COLO668 (cell line): ENCODE results near the gene BTBD17.
A peak's percentile ranks its signal among the peaks of the same experiment; 100 is the strongest.

Experiments
- DNase-seq: peaks from one replicate; lab custom pipeline; 2025; ENCODE audit not compliant: unreplicated experiment; lab: John Stamatoyannopoulos, UW

BTBD17 gene

DNA sequence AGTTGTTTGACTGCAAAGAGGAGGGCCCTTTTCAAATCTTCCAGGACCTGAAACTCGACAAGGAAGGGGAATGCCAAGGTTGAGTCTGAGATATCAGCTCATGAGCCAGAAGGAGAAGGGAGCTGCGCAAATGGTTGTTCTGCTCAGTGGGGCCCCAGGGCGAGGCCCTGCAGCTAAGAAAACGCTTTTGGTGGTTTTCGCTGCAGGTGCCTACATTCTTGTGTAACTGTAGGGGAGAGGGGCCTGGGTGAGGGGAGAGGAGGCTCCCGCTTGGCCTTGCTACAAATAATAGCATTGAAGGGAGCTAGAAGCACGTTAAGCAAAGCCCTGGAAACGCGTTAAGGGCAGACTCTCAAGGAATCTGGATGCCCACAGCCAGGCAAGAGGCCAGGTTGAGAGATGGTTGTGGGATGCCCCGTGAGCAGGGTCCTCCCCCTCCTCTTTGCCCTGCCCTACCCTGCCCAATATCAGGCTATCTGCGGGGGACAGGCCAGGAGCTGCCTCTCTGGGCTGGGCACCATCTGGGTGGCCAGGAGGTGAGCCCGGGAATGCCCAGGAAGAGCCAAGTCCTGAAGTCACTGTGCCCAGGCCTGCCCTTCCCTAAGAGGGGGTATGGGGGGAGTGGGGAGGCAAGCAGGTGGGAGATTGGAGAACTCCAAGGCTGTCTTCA is 27.6 kb upstream of the BTBD17 start:
- no peak for DNase-seq

DNA sequence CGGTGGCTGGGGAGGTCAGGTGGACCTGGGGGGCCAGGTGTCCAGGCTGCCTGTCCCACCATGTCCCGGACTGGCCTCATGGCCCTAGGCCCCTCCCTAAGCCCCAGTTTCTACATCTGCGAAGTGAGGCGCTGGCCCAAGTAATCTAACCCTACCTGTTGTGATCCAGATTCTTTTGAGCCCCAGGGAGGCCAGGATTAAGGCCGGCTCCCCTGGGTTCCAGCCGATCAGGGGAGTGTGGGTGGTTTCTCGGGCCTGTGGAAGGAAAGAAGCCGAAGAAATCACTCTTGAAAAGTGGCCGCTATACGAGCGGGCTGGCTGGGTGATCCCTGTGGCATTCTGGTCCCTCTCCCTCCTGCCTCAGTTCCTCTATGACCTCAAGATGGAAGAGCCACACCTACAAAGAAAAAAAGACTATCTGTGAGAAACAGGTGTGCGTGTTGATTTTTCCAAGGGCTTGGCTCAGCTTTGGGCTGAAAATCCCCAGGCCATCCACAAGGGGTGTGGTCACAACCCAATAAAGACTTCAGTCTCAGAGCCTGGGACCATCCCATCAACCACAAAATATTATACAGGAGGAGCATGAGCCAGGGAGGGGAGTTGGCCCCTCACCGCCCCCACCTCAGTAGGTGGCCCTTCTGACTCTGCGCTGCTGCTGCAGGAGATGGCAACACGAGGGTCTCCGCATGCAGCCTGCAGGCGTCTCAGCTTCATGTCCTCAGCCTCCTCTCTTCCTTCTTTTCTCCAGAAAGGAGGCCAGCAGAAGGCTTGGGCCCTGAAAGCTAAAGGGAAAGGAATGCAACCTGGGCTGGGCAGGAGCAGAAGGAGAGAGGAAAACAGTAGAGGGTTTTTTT is 25.9 kb upstream of the BTBD17 start:
- DNase-seq: no peak

DNA sequence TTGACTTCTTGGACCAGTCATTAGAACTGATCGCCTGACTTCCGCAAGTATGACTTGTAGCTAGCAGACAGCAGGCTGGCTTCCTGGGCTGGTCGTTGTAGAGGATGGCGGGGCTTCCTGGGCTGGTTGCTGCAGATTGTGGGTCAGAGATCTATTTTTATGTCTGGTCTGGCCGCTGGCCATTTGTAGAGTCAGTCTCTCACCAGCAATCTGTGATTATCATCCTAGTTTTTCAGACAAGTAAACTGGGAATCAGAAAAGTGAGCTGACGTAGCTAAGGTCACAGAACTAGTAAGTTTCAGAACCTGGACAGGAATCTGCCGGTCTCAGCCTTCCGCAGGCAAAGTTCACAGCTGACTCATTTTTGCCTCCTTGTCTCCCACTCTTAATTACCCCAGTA is 24.7 kb upstream of the BTBD17 start:
- DNase-seq: no peak

DNA sequence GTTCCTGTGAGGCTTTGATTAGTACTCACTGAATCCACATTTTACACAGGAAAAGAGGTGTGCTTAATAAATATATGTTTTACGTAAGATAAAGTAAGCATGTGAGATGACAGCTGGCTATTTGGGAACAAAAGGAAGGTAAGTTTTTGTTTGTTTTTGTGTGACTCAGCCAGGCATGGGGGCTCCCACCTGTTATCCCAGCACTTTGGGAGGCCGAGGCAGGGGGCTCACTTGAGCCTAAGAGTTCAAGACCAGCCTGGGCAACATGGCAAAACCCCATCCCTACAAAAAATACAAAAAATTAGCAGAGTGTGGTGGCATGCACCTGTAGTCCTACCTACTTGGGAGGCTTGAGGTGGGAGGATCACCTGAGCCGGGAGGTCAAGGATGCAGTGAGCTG is 23.5 kb upstream of the BTBD17 start:
- no peak for DNase-seq

DNA sequence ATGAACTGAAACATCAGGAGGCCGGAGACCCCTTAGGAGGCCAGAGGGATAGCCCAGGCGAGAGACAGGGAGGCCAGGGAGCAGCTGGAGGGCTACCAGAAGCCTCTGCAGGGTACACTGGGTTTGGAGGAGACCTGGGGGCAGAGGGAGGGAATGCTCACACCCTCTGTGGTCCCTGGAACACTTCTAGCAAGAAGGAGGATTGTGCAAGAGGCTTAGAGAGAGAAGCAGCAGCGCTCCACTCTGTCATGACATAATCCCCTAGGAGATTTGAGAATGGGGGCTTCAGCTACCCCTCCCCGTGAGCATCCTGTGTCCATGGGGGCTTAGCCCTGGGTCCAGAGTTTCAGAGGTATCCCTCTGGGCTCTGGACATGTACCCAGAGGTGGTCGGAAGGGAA is 21.5 kb upstream of the BTBD17 start:
- DNase-seq: no peak

DNA sequence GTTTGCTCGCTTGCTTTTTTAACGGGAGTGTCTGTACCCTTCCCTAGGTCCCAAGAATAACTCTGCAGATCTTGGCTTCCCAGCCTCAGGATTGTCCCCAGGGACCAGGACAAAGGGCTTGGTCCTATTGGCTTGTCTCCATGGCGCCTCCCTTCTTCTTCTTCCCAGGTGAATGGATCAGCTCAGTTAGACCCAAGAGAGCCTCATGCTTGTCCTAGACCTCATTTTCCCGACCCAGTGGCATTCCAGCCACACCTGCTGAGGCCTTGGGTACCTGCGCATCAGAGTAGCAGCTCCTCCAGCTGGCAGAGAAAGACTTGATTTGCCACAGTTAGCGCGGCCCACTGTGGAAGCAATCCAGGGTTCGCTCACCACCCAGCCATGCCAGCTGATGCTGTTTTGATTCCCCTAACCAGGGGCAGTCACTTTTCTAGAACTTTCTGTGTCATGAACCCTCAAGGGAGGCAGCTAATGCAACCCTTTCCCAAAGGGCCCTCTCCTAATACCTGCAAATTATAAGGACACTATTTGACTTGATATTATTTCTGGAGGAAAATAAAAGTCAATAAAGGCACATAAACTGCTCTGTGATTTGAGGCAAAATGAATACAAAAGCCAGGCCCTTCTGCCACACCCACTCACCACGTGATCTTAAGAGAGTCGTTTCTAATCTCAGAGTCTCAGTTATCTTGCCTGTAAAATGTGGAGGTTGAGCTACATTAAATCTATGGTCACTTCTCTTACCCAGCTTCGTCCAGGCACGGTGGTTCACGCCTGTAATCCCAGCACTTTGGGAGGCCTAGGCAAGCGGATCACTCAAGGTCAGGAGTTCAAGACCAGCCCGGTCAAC is 19.5 kb upstream of the BTBD17 start:
- DNase-seq: no peak

DNA sequence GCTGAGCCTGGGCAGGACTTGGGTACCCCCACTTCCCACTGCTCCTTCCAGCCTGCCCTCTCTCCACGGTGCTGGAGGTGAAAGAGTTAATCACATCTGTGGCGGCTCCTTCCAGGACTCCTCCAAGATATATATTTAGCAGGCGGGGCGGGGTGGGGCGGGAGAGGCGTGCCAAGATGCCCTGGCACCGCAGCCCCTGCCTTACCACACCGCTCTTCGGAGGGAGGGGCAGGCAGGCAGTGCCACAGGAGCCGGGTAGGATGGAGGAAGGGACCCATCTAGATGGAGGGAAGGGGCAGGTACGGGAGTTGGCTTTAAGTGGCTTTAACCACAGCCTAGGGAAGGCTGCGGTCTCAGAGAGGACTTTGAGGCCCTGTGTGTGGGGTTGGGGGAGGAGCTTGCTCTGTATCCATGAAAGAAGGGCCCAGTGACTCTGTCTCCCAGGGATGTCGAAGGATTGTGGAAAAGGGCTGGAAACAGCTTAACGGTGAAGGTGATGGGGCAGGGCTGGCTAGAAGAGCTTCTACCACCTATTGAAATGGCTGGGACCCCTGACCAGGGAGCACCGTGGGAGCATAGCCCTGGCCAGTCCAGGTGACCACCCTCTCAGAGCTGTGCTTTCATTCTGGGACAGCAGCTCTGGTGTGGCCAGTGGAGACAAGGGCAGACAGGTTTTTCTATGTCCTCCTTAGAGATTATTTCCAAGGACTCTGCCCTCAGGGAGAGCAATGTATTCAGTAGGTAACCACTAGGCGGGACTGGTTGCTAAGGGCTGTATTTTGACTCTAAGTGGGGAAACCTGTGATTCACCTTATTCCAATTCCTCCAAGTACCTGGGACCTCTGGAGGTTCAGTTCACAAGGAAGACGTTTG is 18.7 kb upstream of the BTBD17 start:
- DNase-seq: no peak

DNA sequence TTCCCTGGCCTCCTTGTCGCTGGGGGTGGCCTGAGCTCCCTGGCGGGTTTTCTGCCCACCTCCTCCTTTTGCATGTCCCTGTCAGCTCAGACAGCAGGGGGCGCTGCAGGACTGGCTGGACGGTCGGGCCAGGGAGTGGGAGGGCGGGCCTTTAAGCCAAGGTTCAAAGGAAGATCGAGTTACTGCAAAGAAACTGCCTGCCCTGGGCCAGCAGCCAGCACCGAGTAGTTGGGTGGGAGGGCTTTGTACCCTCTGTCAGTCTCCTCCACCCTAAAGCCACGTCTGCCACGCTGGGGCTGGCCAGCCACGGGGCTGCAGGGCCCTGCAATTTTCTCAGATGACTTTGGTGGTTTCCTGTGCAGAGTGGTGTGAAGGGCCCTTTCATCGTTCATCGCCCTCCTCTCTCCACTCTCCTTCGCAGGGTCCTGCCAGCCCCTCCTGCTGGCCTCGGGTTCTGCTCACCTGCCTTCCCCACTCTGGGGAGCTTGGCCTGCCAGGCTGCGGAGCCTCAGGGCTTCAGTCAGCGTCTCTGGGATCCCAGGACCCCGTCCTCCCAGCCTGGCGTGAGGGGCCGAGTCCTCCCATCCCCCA is 17.9 kb upstream of the BTBD17 start:
- DNase-seq: peak; percentile 80

DNA sequence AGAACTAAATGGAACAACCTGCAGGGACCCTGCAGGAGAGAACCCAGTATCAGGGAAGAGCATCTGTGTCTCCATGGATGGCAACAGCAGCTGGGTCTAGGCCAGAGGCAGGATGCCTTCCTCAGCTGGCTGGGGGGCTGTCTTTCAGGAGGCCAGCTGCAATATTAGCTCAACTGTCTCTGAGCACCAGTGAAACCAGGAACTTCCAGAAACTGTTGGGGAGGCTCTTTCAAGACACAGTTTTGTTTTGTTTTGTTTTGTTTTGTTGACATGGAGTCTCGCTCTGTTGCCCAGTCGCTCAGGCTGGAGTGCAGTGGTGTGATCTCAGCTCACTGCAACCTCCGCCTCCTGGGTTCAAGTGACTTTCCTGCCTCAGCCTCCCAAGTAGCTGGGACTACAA is 13.2 kb upstream of the BTBD17 start:
- peak; percentile 29 for DNase-seq

DNA sequence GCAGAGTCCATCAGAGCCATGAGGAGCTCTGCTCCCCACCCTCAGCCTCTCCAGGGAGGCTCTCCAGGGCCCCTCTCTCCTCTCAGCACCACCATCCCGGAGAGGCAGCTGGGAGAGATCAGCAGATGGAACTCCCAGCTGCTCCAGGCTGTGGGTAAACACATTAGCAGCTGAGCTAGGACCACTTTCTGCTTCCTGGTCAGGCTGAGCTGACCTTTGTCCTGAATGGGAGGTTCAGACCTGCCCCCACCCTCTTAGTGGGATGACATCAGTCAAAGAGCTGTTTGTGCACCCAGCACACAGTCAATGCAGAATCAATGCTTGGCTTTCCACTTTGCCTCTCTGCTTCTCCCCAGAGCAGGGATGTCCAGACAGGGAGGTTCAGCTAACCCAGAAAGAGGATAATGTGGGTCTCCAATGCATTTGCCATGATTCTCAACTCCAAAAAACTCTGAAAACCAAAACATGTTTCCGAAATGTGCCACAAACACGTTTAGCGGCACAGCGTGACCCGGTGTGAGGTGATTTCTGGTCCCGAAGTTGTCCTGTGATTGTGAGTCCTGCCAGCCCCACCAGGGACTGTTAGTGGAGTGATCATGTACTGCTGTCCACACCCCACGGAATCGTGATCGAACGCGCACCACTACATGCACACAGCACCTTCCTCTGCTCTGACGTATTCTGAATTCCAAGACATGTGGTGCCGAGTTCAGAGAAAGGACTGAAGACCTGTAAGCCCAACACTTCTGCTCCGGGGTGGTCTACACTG is 12.4 kb upstream of the BTBD17 start:
- DNase-seq: peak; percentile 86

DNA sequence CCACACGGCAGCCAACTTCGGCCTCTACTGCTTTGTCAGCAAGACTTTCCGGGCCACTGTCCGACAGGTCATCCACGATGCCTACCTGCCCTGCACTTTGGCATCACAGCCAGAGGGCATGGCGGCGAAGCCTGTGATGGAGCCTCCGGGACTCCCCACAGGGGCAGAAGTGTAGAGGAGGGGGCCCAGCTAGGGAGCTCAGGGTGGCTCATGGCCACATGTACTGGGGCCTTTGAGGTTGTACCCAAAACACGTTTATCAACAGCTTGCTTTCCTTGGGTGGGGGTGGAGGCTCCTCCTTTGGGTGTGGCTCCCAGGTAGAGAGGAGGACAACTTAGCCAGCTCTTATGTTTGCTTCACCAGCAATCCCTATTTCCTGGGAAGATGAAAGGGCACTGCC is 10.8 kb upstream of the BTBD17 start:
- no peak for DNase-seq

DNA sequence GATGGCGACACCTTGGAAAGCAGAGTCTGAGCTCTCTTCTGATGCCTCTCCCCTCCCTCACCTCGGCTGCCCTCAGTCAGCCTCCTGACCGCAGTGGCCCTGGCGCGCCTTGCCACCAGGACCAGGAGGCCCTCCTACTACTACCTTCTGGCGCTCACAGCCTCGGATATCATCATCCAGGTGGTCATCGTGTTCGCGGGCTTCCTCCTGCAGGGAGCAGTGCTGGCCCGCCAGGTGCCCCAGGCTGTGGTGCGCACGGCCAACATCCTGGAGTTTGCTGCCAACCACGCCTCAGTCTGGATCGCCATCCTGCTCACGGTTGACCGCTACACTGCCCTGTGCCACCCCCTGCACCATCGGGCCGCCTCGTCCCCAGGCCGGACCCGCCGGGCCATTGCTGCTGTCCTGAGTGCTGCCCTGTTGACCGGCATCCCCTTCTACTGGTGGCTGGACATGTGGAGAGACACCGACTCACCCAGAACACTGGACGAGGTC is 10.0 kb upstream of the BTBD17 start:
- no peak for DNase-seq

DNA sequence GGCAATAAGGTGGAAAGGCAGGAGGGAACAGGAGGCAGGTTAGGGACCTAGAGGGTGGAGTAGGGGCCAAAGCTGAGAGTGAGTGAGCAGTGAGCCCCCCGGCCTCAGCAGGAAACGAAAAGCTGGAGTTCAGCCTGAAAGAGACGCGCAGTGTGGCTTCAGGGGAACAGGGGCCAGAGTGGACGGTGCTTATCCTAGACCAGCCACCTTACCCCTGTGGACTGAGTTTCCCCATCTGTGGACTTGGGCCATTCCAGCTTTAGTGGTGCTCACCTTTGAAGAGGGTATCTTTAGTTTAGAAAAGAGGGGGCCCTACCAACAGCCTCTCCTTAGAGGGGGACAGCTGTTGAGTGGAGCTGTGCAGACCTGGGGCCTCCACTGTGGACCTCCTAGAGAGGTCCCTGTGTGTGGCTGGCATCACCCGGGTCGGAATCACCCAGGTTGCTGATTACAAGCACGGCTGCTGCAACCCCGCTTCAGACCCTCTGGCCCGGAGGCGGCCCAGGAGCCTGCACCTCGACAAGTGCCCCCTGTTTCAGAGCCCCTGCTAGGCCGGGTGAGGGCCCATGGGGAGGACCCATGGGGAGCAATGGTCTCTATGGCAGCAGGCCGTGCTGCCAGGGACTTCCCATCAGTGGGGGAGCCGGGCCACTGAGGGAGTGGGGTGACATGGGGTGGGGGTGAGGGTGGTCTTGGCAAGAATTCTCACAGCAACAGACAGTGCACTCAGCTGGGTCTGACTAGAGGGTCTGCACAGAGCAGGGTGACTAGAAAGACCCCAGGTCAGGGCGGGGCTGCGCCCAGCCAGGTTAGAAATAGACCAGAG is 8.2 kb upstream of the BTBD17 start:
- no peak for DNase-seq

DNA sequence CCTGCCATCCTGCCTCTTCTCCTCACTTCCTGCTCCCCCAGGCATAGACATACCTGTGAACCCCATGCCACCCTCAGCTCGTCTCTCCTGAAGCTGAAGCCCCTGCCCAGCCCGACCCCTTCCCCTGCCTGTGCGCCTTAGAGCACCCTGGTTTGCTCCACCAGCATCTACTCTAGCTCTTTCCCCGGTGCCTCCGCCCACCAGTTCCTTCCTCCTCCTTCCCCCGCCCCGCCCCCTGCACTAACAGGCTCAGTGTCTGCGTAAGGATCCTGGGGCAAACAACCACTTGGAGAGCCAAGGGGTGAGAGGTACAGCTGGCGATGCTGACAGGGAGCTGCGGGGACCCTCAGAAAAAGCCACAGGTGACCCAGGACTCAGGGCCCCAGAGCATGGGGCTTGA is 7.6 kb upstream of the BTBD17 start:
- peak; percentile 3 for DNase-seq

DNA sequence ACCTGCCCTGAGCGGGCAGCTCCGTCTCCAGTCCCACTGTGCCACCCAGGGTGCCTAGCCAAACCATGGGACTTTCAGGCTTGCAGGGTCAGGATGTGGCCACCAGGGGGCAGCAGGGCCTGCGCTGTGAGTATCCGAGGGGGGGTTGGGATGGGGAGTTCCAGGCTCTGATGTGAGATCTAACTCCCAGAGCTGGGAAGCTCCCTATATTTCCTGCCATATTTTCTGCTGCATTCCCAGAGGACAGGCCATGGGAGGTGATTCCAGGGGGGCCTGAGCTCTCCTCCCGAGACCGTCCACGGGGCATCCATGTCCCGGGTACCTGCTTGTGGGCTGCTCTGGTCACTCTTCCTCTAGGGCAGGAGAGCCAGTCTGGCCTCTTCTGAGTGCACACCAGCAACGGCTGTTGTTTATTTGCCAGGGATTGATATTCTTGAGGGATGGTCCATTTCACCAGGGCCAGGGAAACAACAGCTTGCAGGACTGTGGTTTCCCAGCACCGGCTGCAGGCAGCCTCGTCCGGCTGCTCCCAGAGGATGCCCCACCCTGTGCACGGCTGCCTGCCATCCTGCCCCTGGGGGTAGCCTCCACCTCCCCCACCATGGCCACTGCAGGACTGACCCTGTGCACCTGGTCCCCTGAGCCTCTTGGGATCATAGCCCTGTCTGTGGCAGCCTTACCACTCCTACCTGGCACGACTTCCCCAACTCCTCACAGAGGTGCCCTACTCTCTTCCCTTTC is 6.8 kb upstream of the BTBD17 start:
- peak; percentile 66 for DNase-seq

DNA sequence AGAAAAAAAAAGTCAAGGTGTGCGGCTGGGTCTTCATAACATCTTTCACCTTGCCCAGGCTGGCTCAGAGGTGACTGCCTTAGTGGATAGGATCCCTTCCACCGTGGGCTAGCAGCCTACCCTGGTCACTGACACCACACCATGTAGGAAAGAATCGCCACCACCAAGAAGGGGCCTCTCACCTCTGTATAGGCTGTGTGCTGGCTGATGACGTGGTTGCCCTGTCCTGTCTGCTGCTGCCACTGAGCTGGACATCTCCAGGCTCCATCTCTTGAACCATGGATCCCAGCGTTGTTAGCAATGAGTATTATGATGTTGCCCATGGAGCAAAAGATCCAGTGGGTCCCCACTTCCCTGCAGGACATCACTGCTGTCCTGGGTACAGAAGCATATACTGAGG is 5.5 kb upstream of the BTBD17 start, which contains the start of gene GPR142:
Gene GPR142, plus strand, starts transcription at position 301 of the 400 bp plus-strand sequence. CDS start 2,035 bp downstream, outside the sequence.
- no peak for DNase-seq

DNA sequence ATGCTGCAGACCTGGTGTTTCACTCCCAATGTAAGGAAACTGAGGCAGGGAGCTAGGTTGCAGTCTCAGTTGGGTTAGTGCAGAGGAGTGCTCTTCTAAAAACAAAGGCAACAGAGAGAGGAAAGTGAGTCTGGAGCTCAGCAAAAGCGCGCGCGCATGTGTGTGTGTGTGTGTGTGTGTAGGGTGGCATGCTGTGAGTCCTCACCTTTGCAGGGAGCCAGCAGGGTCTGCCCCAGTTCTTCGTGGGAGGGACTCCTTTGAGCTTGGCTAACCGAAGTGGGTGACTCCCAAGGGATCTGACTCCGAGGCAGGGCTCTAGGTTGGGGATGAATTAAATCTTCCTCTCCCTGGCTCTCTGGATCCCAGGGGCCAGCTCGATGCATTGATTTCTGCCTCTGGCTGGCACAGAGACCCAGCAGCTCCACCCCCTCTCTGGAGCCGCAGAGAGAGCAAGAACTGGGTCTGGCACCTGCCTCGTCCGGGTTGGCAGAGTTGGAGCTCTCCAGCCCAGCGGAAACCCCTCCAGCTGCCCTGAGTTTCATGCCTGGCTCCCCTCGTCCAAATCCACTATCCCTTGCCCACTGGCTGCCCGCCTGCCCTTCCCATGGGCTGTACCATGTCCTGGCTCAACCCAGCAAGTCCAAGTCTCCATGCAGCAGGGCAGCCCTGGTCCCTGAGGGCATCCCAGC is 1.3 kb upstream of the BTBD17 start:
- no peak for DNase-seq
